Right forelimb (tissue), 1 donor: ENCODE data around the gene MARF1.
"Not testable (repeated sequence)": the region's sequence is repeated elsewhere in the genome, so short reads cannot be mapped to it uniquely, and the experiment has no call there.

Source experiments
- DNase-seq: peaks from one replicate; pipeline ENCODE4 v3.0.0-alpha.2; 2018

MARF1 gene

DNA sequence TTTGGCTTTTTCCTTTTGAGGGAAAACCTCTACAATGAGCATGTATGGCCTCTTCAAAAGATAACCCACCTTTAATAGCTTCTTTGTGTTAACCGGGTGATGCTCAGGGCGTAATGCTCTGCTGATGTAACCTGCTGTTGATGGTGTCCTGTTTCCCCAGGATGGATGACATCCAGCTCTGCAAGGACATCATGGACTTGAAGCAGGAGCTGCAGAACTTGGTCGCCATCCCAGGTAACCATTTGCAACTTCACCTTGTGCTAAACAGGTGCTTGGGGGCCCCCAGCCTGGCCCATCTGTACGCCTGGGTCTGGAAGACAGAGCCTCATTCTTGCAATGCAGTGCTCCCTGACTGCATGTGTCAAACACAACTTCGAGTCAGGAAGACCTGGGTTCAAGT, 75.1 kb downstream of the MARF1 start:
- DNase-seq: no peak

DNA sequence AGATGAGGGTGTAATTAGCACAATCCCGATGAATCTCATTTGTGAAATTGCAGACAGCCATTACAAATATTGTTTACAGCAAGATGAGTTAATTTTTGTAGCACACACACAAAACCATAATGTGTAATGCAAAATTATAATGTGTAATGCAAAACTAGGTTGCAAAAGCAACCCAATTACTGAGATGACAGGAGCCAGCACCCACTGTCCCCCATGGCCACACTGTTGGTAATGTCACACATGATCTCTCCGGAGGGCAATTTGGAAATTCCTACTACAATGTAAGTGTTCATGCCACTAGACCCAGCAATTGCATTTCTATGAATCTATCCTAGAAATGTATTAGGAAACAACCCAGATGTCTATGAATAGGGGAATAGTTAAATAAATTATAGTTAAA, 76.9 kb downstream of the MARF1 start:
- no peak for DNase-seq

DNA sequence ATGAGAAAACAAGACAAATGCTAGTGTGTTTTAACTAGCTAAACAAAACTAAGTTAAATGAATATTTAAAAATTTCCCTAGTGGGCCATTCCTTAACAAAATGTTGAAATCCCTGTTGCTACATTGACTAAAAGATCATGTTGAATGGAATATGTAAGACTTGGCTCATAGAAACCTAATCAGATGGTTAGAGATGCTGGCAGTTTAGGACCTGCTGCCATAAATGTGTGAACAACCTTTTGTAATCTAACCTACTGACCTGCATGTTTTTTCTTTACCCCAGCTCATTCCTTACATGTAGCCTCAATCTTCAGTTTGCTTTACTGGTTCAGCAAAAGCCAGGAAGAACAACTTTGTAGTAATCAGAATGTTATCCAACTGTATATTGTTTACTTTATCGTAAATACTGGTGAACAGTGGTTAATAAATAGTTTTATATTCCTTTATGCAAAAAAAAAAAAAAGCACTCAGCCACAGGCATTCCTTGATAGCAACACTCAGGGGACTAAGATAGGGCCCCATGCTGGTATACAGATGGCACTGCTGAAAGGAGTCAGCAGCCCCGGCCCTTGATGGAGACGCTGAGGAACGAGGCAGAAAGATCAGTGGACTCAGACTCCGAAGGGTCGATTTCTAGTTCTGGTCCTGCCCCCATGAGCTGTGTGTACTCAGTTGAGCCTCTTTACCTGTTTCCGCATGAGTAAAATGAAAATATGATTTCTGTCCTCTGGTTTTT, 78.2 kb downstream of the MARF1 start:
- no peak for DNase-seq

DNA sequence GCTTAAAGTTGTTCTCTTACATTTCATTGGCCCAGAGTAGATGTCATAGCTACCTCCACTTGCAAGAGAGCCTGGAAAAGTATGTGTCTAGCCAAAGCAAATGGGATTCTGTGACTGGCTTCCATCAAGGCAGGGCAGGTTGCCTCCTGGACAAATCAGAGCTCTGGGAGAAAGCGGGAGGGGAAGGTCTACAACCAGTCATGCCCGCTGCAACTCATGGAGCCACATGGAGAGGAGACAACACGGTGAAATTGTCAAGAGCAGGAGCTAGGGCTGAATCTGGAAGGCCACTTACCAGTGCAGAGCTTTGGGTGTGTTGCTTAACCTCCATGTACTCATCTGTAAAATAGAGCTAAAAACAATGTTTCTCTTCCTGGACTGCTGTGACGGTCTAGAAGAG, 83.8 kb downstream of the MARF1 start:
- DNase-seq: no peak

- no peak for DNase-seq
Measured at GRCh38 chr16:15557258-15557657, 85.7 kb downstream of the MARF1 start.

DNA sequence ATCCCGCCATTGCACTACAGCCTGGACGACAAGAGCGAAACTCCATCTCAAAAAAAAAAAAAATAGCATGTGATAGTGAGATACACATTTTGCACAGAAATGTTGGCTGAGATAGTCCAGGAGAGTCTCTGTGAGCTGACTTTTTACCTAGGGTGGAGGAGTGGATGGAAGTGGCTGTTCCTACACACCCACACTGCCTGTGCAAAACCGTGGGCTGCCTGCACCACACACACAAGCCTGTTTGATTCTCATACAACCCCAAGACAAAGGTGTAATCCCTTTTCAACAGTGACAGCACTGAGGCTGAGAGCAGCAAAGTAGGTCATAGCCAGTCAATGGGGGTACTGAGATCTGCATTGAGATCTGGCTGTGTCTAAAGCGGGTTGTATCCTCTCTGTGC, 86.8 kb downstream of the MARF1 start:
- no peak for DNase-seq

DNA sequence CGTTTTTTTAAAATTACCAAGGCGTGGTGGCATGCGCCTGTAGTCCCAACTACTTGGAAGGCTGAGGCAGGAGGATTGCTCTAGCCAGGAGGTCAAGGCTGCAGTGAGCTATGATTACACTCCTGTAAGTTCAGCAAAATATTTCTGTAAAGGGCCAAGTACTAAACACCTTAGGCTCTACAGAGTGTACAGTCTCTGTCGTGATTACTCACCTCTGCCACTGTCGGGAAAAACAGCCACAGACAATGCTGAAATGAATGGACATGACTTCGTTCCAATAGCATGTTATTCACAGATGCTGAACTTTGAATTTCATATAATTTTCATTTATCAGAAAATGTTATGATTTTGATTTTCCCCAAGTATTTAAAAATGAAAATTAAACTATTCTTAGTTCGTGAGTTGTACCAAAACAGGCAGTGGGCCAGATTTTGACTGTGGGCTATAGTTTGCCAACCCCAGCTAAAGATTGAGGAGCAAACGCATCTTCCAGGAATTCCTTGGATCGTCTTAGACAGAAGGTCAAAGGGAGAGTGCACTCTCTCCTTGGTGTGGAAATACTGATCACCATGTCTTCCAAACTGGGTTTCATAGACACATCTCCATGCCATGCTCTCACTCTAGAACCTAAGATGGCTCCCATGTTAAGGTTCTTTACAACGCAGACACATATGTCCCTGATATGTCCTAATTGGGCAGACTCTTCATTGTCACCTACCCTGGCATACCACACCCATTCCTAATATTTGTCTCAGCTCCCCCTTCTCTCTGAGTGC, 89.5 kb downstream of the MARF1 start:
- no peak for DNase-seq

DNA sequence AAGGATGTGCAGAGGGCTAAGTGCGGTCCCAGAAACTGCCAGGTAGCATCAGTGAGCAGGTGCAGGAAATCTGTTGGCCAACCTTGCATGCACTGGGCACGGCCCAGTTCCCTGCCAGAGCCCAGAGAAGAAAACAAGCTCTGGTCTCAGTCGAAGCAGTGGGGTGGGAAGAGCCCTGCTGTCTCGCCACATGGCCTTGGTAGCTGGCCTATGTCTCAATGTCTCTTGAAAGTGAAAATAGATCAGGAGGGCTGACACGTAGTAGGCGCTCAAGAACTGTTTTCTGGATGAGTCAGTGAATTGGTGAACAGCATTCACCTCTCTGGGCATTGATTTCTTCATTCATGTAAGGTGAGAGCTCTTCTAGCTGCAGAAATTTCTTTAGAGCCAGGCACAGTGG, 90.4 kb downstream of the MARF1 start:
- no peak for DNase-seq

DNA sequence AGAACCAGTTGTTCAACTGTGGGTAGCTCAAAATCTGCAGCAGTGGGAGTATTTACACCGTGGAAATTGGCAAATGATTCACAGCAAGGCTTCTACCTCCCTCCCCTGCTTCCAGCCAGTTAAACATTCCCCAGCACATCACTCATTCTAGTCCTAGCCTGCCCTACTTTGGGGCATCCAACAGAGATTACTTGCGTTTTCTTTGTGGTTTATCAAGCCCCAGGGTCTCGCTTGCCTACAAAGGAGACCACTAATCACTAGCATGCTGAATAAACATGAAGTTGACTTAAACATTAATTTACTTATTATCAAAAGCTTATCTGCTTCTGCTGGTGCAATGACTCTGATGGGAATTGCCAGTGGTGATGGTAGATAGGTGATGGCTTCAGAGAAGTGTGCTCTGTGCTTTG, 94.5 kb downstream of the MARF1 start:
- DNase-seq: no peak

DNA sequence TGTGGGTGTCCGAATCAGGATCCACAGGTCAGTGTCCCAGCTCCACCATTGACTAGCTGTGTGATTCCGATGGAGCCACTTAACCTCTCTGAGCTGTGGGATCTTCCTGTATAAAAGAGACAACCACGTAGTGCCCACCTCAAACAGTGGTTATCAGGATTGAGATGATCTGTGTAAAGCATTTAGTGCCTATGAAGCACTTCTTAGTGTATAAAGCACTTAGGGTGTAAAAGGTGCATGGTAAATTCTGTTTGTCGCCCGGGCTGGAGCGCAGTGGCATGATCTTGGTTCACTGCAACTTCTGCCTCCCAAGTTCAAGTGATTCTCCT, 95.2 kb downstream of the MARF1 start:
- DNase-seq: no peak

- not testable (repeated sequence) for DNase-seq
Measured at GRCh38 chr16:15547072-15547767, 95.7 kb downstream of the MARF1 start.

- DNase-seq: no peak
Measured at GRCh38 chr16:15545544-15545943, 97.4 kb downstream of the MARF1 start.

DNA sequence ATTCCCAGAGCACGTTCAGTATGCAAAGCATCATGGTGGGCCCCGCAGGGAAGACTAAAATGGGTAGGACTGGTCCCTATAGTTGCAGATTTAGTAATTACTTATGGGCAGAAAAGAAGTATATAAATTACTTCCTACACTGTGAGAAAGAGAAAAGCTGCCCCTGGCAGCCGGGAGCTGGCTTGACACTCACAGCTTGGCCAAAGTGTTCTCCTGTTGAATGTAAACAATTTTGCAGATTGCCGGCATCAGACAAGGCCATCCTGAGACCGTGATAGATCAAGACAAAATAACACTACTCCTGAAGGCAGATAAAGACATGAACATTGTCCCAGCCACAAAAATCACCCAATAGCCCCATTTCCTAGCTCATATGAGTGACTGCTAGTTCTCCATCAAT, 98.5 kb downstream of the MARF1 start:
- no peak for DNase-seq
